Fibroblast of villous mesenchyme (primary cell): ENCODE results near the gene BTNL9. TPM values are rescaled to one million over a fixed set of nuclear protein-coding genes. Genes with fewer than 3 reads are reported as not detected.
"Not testable (repeated sequence)": the region's sequence is repeated elsewhere in the genome, so short reads cannot be mapped to it uniquely, and the experiment has no call there.

Source experiments
- DNase-seq: peaks from one replicate; pipeline ENCODE4 v3.0.0-alpha.2; 2010; ENCODE audit warnings: low read depth
- H3K4me3 ChIP-seq: 2 replicates; pipeline ENCODE4 v1.5.1; 2011; ENCODE audit warnings: low read depth, mild to moderate bottlenecking, low read length
- total RNA-seq: library from RNA; depleted of rRNA; stranded (reverse); fragments of >200 nt; gene quantifications from 2 replicates; pipeline ENCODE4 v1.2.3, GENCODE V29; 2012
- TF ChIP-seq, protein P1 (sequence below): IDR thresholded peaks from 2 replicates; pipeline ENCODE4 v1.5.1; 2012; ENCODE audit warnings: low read depth, mild to moderate bottlenecking, low read length; ENCODE audit not compliant: insufficient read depth

Gene BTNL9
- total RNA-seq, 1 donor: not detected

DNA sequence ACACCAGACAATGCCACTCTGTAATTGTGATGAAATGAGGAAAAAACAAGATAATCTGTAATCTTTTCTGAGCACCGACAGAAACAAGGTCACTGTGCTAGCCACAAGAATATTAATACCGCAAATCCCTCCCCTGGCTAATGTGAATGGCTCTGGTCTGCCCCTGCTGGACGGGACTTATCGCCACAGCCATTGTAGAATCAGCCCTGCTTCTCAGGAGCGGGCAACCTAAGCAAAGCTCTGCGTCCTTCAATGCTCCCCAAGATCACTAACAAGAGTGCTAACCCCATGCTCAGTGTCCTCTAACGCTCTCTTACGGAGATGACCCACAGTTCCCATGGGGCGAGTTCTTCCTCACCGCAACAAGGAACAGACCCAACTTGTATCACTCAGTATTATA lies 48.2 kb downstream of the BTNL9 start:
- no peak overlapping the region for H3K4me3 ChIP-seq
- TF ChIP-seq, protein P1, sequence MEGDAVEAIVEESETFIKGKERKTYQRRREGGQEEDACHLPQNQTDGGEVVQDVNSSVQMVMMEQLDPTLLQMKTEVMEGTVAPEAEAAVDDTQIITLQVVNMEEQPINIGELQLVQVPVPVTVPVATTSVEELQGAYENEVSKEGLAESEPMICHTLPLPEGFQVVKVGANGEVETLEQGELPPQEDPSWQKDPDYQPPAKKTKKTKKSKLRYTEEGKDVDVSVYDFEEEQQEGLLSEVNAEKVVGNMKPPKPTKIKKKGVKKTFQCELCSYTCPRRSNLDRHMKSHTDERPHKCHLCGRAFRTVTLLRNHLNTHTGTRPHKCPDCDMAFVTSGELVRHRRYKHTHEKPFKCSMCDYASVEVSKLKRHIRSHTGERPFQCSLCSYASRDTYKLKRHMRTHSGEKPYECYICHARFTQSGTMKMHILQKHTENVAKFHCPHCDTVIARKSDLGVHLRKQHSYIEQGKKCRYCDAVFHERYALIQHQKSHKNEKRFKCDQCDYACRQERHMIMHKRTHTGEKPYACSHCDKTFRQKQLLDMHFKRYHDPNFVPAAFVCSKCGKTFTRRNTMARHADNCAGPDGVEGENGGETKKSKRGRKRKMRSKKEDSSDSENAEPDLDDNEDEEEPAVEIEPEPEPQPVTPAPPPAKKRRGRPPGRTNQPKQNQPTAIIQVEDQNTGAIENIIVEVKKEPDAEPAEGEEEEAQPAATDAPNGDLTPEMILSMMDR: peak; percentile 41

DNA sequence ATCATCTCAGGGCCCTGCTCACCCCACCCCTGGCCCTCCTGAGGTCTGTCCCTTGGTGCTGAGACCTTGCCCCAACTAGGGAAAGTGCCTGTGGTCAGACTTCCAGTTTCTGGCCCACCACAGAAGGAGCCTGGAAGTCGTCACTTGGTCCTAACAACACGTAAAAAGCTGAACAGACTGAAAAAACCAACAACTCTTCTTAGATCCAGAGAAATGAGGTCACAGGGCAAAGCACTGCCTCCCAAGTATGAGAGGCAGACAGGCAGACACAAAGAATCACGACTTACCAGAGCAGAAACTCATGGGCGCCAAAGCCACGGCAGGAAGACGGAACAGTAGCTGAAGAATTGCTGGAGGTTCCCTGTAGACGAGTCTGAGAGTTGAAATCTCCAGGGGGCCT lies 52.4 kb downstream of the BTNL9 start:
- TF ChIP-seq, protein P1: no peak
- no peak overlapping the region for H3K4me3 ChIP-seq
- DNase-seq: no peak

More for the DNA sequence above, 48.2 kb downstream of the BTNL9 start:
- DNase-seq: peak; percentile 5

DNA sequence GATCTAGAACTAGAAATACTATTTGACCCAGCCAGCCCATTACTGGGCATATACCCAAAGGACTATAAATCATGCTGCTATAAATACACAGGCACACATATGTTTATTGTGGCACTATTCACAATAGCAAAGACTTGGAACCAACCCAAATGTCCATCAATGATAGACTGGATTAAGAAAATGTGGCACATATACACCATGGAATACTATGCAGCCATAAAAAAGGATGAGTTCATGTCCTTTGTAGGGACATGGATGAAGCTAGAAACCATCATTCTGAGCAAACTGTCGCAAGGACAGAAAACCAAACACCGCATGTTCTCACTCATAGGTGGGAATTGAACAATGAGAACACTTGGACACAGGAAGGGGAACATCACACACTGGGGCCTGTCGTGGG lies 55.1 kb downstream of the BTNL9 start:
- DNase-seq, H3K4me3 ChIP-seq: not testable (repeated sequence)

DNA sequence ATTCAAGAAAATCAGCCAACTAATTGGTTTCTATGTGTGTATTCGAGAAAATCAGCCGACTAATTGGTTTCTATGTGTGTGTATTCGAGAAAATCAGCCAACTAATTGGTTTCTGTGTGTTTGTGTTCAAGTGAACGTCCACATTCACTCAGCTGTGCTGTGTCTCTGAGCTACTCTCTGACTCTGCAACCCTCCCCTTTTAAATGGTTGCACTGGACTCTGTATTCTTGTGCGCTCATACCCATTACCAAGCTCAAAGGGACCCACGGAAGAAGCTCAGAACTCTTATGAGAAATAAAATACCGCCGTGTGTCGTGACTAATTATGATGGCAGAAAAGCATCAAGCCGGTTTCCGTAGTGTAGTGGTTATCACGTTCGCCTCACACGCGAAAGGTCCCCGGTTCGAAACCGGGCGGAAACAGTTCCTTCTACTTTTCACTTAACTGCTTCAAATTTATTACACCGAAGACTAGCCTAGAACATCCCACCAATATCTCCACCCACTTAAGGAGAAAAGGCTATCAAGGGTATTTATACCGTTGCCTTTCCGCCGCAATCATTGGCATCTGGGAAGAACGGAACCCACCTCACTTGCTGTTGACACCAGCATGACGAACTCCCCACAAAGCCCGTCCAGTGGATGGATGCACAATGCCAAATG lies 56.8 kb downstream of the BTNL9 start:
- H3K4me3 ChIP-seq, DNase-seq: not testable (repeated sequence)

DNA sequence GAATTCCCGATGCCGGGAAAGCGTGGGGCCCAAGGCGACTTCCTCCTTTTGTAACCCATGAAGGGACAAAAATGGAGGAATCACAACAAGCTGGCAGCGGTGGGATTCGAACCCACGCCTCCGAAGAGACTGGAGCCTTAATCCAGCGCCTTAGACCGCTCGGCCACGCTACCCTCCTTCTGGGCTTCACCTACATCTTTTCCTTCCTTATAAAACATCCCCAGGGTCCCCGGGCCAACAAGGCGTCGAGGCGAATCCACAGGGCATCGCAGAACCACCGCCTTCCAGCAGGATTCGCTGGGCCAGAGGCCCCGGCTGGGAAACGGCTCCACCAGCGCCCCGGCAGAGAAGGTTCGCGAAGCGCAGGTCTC lies 57.3 kb downstream of the BTNL9 start:
- DNase-seq, H3K4me3 ChIP-seq: not testable (repeated sequence)

DNA sequence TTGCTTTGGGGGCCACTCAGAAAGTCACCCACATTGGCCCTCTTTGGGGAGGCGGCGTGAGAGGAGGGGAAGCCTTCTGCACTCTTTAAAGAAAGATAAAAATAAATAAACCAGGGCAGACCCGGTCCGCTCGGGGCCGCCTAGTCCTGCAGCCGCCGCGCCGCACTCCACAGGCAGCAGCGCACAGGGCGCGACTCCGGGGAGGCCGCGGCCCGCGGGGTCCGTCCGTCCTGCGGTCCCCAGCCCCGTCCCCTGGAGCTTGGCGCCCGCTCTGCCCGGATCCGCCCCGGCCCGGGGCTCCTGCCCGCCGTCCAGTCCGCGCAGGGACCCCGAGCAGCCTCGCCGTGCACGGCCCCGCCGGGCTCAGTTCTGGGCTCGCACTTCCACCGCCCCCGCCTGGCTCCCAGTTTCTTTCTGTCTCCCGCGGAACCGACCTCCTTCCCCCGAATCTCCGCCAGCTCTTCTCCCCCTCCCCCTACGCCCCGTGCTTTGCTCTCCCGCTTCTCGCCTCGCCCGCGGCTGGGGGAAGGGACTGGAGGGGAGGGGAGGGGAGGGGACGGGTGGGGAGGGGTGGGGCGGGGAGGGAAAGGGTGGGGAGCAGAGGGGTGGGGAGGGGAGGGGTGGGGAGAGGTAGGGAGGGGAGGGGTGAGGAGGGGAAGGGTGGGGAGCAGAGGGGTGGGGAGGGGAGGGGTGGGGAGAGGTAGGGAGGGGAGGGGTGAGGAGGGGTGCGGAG lies 57.9 kb downstream of the BTNL9 start:
- not testable (repeated sequence) for H3K4me3 ChIP-seq, DNase-seq

DNA sequence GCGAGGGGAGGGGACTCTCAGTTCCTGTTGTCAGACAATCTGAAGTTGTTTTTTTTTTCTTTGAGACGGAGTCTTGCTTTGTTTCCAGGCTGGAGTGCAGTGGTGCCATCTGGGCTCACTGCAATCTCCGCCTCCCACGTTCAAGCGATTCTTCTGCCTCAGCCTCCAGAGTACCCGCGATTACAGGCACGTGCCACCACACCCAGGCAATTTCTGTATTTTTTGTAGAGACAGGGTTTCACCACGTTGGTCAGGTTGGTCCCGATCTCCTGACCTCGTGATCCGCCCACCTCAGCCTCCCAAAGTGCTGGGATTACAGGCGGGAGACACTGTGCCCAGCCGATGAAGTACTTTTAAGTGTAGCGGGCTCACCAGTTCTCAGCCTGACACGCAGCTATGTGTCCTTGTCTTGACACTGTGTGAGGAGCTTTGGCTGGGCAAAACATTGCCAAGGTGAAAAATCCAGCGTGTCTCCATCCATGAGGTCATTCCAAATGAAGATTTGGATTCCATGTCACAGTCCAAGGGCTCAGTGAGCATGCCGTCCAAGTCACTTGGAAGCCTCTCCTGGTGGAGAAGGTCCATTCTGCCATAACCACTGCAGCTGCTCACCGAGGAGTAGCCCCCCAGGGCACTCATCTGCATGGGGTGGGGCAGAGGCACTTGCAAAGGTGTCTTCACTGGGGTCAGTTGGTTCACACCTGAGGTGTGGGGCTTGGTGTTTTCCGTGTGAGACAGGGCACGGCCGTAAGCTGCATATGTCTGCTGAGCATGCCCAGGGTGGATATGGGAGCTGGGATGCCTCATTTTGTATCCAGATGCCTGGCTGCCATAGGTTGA lies 58.9 kb downstream of the BTNL9 start:
- TF ChIP-seq, protein P1: no peak
- H3K4me3 ChIP-seq: no peak overlapping the region
- no peak for DNase-seq

DNA sequence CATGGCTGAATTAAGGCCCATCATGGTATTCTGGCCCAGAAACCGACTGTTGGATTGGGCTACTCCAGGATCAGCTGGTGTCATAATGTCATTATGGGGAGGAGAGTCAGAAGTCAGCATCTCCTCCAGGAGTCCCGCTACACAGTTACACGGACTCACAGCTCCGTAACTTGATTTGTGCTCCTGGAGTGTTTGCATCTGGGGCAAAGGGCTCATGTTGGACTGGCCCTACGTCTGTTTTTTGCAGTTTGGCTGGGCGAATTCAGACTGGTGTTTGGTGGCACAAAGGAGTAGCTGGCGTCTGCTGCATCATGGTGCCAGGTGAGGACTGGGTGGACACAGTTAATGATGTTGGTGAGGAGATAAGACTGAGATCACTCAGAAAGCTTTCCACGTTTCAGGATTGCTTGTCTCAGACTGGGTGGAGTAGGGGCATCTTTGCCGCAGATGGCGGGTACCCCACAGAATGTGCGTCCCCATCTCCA lies 59.6 kb downstream of the BTNL9 start:
- TF ChIP-seq, protein P1: no peak
- no peak for DNase-seq
- no peak overlapping the region for H3K4me3 ChIP-seq
